GM12878 (cell line): Measurements from ENCODE around the gene PLAC8L1. TPM values are rescaled to one million over a fixed set of nuclear protein-coding genes. Genes with fewer than 3 reads are reported as not detected.

ENCODE experiments used
- ATAC-seq: fragments of 200-7000 bp; cut with Tn5 transposase; 3 replicates; pipeline ENCODE4 v1.9.1; 2020; ENCODE audit warnings: mild to moderate bottlenecking, moderate library complexity
- BruUV-seq: library from RNA; stranded (reverse); fragments of 400-500 nt; replicated peaks from 2 replicates; lab custom pipeline; 2021; lab: Mats Ljungman, UMichigan
- CTCF ChIA-PET: fragments of 300-600 bp; sonication (Branson Sonifier 250); formaldehyde crosslinking; extraction: SDS; loops from one replicate; lab custom pipeline; 2021; ENCODE audit warnings: inconsistent platforms; lab: Yijun Ruan, JAX
- POLR2A ChIA-PET: fragments of 350-600 bp; formaldehyde crosslinking; extraction: SDS; loops from one replicate; lab custom pipeline; 2021; ENCODE audit warnings: inconsistent platforms; lab: Charles Lee
- RAD21 ChIA-PET: fragments of 300-600 bp; sonication (Branson Sonifier 250); formaldehyde crosslinking; loops from one replicate; lab custom pipeline; 2023; ENCODE audit warnings: antibody characterized with exemption; ENCODE audit not compliant: unreplicated experiment; lab: Charles Lee
- SMC1A ChIA-PET: fragments of 300-600 bp; sonication (Branson Sonifier 250); formaldehyde crosslinking; loops from one replicate; lab custom pipeline; 2023; ENCODE audit not compliant: unreplicated experiment, uncharacterized antibody; lab: Charles Lee
- DNase-seq: peaks from one replicate; pipeline ENCODE4 v3.0.0-alpha.2; 2011; ENCODE audit warnings: low read depth, low spot score
- FAIRE-seq: peaks from 3 replicates; lab custom pipeline; 2011; peaks lifted over from hg19 to GRCh38; lab: Jason Lieb, UNC
- H2AFZ ChIP-seq: 2 replicates; pipeline ENCODE4 v1.6.0; 2011; ENCODE audit warnings: low read depth, low read length, control low read depth; ENCODE audit not compliant: control insufficient read depth
- H3K27ac ChIP-seq: 2 replicates; pipeline ENCODE4 v1.5.1; 2011; ENCODE audit warnings: control low read depth; ENCODE audit not compliant: control insufficient read depth, insufficient read depth
- H3K27me3 ChIP-seq, 2 experiments: replicated peaks in 1 of 2; 2 replicates each; pipeline versions ENCODE4 v1.6.0 to v1.6.1; 2011; ENCODE audit warnings: low read length in 1 of 2; ENCODE audit not compliant: control insufficient read depth in 2 of 2, insufficient read depth in 2 of 2
- H3K36me3 ChIP-seq, 2 experiments: 2 replicates each; pipeline ENCODE4 v1.5.1; 2011; ENCODE audit warnings: low read length in 1 of 2; ENCODE audit not compliant: control insufficient read depth in 2 of 2, insufficient read depth in 2 of 2
- H3K4me1 ChIP-seq: 2 replicates; pipeline ENCODE4 v1.6.1; 2011; ENCODE audit warnings: mild to moderate bottlenecking, low read length, moderate library complexity, mixed read lengths; ENCODE audit not compliant: control insufficient read depth, insufficient read depth
- H3K4me2 ChIP-seq: 2 replicates; pipeline ENCODE4 v1.6.0; 2011; ENCODE audit warnings: control low read depth; ENCODE audit not compliant: control insufficient read depth, insufficient read depth
- H3K4me3 ChIP-seq: fragments of 200-600 bp; sonication (generic); 2 replicates; pipeline ENCODE4 v1.5.1; 2016
- H3K79me2 ChIP-seq: 2 replicates; pipeline ENCODE4 v1.6.0; 2011; ENCODE audit warnings: low read length; ENCODE audit not compliant: control insufficient read depth, insufficient read depth
- H3K9ac ChIP-seq: 2 replicates; pipeline ENCODE4 v1.8.0; 2011; ENCODE audit warnings: low read length, control low read depth, mixed read lengths; ENCODE audit not compliant: control insufficient read depth, insufficient read depth
- H3K9me3 ChIP-seq: replicated peaks from 3 replicates; pipeline ENCODE4 v1.5.1; 2011; ENCODE audit warnings: mild to moderate bottlenecking, low read length; ENCODE audit not compliant: control insufficient read depth, insufficient read depth
- H4K20me1 ChIP-seq: 2 replicates; pipeline ENCODE4 v1.6.0; 2011; ENCODE audit not compliant: control insufficient read depth, insufficient read depth
- CBFB ChIP-seq: IDR thresholded peaks from 2 replicates; pipeline ENCODE4 v1.6.1; 2016; ENCODE audit warnings: antibody characterized with exemption, low read depth
- CHD2 ChIP-seq: IDR thresholded peaks from 2 replicates; pipeline ENCODE4 v1.6.1; 2011; ENCODE audit warnings: low read depth, low read length, improper control_type of control experiment, borderline replicate concordance
- CHD4 ChIP-seq: fragments of 200-600 bp; sonication (generic); IDR thresholded peaks from 2 replicates; pipeline ENCODE4 v1.6.1; 2016; ENCODE audit warnings: mild to moderate bottlenecking
- GATAD2B ChIP-seq: fragments of 450-650 bp; conservative IDR thresholded peaks from 2 replicates; pipeline ENCODE4 v1.6.1; 2017; ENCODE audit warnings: low read depth, mild to moderate bottlenecking, moderate library complexity
- IRF4 ChIP-seq: IDR thresholded peaks from 2 replicates; pipeline ENCODE4 v1.6.1; 2011; ENCODE audit warnings: low read depth, low read length
- JUNB ChIP-seq: IDR thresholded peaks from 2 replicates; pipeline ENCODE4 v1.6.1; 2016; ENCODE audit warnings: antibody characterized with exemption, mild to moderate bottlenecking
- NBN ChIP-seq: fragments of 450-650 bp; IDR thresholded peaks from 2 replicates; pipeline ENCODE4 v1.6.1; 2016
- NFYA ChIP-seq: IDR thresholded peaks from 2 replicates; pipeline ENCODE4 v1.6.1; 2011; ENCODE audit warnings: low read depth, mild to moderate bottlenecking, low read length, improper control_type of control experiment, borderline replicate concordance
- NFYB ChIP-seq: IDR thresholded peaks from 2 replicates; pipeline ENCODE4 v1.6.1; 2011; ENCODE audit warnings: low read depth, mild to moderate bottlenecking, low read length, improper control_type of control experiment, moderate library complexity; ENCODE audit not compliant: insufficient read depth
- PAX8 ChIP-seq: fragments of 450-650 bp; IDR thresholded peaks from 2 replicates; pipeline ENCODE4 v1.6.1; 2017; ENCODE audit warnings: mild to moderate bottlenecking, moderate library complexity
- RAD21 ChIP-seq: IDR thresholded peaks from 2 replicates; pipeline ENCODE4 v1.6.1; 2011; ENCODE audit warnings: mild to moderate bottlenecking, low read depth, low read length, moderate library complexity; ENCODE audit not compliant: insufficient read depth
- RAD51 ChIP-seq: fragments of 450-650 bp; IDR thresholded peaks from 2 replicates; pipeline ENCODE4 v1.6.1; 2016; ENCODE audit warnings: moderate library complexity, mild to moderate bottlenecking, inconsistent platforms
- RUNX3 ChIP-seq: IDR thresholded peaks from 2 replicates; pipeline ENCODE4 v1.6.1; 2012; ENCODE audit warnings: low read length, inconsistent platforms
- SP1 ChIP-seq: IDR thresholded peaks from one replicate; pipeline ENCODE4 v1.6.1; 2011; ENCODE audit warnings: low read depth, low read length
- SPI1 ChIP-seq: IDR thresholded peaks from 2 replicates; pipeline ENCODE4 v1.6.1; 2011; ENCODE audit warnings: low read depth, mild to moderate bottlenecking, low read length, moderate library complexity, borderline replicate concordance; ENCODE audit not compliant: insufficient read depth
- ZBED1 ChIP-seq: IDR thresholded peaks from 2 replicates; pipeline ENCODE4 v1.6.1; 2016; ENCODE audit warnings: borderline replicate concordance
- WGBS: methylation state at CpG from one replicate; pipeline ENCODE4 v1.1.6; 2016; ENCODE audit warnings: low lambda C conversion rate; ENCODE audit not compliant: insufficient replicate concordance, insufficient coverage; ENCODE audit errors: missing lambda C conversion rate; 5-methylcytosine and 5-hydroxymethylcytosine counted together
- in situ Hi-C: fragments of 300-500 bp; cut with MboI; formaldehyde crosslinking; loops from 9 replicates; pipeline ENCODE4 v1.14.3; 2018; ENCODE audit warnings: mixed read lengths
- intact Hi-C: fragments of 100-400 bp; cut with micrococcal nuclease; formaldehyde crosslinking; loops from one replicate; pipeline ENCODE4 v1.14.2; 2022; ENCODE audit not compliant: unreplicated experiment
- polyA plus RNA-seq, 11 experiments: library from polyadenylated mRNA; depleted of rRNA in 4 of 11; unstranded in 6 of 11; stranded (reverse) in 5 of 11; fragments of >200 nt; fragmentation: Nextera tagmentation in 4 of 11; fragmentation: Illumina TruSeq in 1 of 11; extraction: Ambion mirVana in 4 of 11; extraction: Trizol in 1 of 11; gene quantifications; 1 replicate in 1 of 11; 2 replicates in 10 of 11; pipeline versions ENCODE4 v1.2.1 to v1.2.3, GENCODE V29; 2011 to 2016; ENCODE audit warnings: inconsistent platforms in 2 of 11, missing spikeins in 2 of 11, low read depth in 1 of 11
- total RNA-seq, 4 experiments: library from RNA; depleted of rRNA in 3 of 4; stranded (reverse); fragments of >200 nt in 3 of 4; fragmentation: Illumina TruSeq in 1 of 4; extraction: Trizol in 1 of 4; gene quantifications; 2 replicates each; pipeline versions ENCODE4 v1.2.1 to v1.2.3, GENCODE V29; 2013 to 2021
- TF ChIP-seq, protein P1 (sequence below), 3 experiments: IDR thresholded peaks in 2 of 3; conservative IDR thresholded peaks in 1 of 3; 2 replicates each; pipeline ENCODE4 v1.5.1; 2011; ENCODE audit warnings: low read depth in 3 of 3, low read length in 3 of 3, mild to moderate bottlenecking in 3 of 3, control low read depth in 2 of 3, moderate library complexity in 2 of 3, inconsistent platforms in 1 of 3, mixed read lengths in 1 of 3; ENCODE audit not compliant: control insufficient read depth in 2 of 3, insufficient read depth in 1 of 3; ENCODE audit errors: extremely low read depth in 1 of 3

PLAC8L1 gene
- total and polyA plus RNA-seq, 10 of the 15 experiments (the other 5 are each of a cell fraction or from before 2014, with no cell fraction given), result 0.17 to 0.39 (median 0.24) TPM; not detected in 4

DNA sequence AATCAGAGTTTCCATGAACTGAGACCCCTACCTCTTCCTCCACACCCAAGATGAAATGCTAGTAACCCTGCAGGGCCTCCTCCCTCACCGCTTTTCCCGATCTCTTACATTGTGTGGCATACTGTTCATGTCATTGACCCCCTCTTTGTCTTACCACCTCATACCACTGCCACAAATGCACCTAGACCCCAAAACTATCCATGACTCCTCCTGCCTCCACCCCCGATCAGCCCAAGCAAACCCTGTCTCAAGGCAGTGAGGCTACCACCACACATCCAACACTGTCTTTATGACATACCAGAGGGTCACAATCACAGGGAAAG lies 55.7 kb downstream of the PLAC8L1 start:
- intact Hi-C loops, result loop anchor here (5.0 to 10.0 kb wide), 3 partner anchors 352 to 1845 kb away; no protein-coding TSS in a partner anchor
- RAD21 ChIA-PET, result no interaction called here
- no peaks in the 10 kb centered on the region for H4K20me1 ChIP-seq
- 25% methylated on average over 3 of the region's 3 CpGs for WGBS
- POLR2A ChIA-PET, result no interaction called here
- H3K9ac ChIP-seq, result no peak overlapping the region
- ATAC-seq (no peak; the same call in 2 of the 3 replicates), DNase-seq (no peak), FAIRE-seq (no peak)
- no peaks in the 10 kb centered on the region for H3K79me2 ChIP-seq
- H3K36me3 ChIP-seq, result no peaks in the 10 kb centered on the region
- CTCF ChIA-PET, result no interaction called here
- SMC1A ChIA-PET, result interaction anchor here (1.6 kb wide), 1 partner anchor 22 kb away, joined by 3 read pairs; no protein-coding TSS in a partner anchor
- in situ Hi-C loops, result no loop called here
- no peak overlapping the region for H3K4me3 ChIP-seq
- BruUV-seq, result no TSS peak
- TF ChIP-seq PAX8 (no peak), SPI1 (no peak), NFYB (no peak), CHD4 (no peak)
- H3K9me3 ChIP-seq, result no peaks in the 10 kb centered on the region
- H2AFZ ChIP-seq, result no peak overlapping the region
- no peaks in the 10 kb centered on the region; a peak in 3 of 4 replicates for H3K27me3 ChIP-seq
- H3K4me2 ChIP-seq, result no peak overlapping the region
- no peaks in the 10 kb centered on the region for H3K4me1 ChIP-seq
- no peak overlapping the region for H3K27ac ChIP-seq

DNA sequence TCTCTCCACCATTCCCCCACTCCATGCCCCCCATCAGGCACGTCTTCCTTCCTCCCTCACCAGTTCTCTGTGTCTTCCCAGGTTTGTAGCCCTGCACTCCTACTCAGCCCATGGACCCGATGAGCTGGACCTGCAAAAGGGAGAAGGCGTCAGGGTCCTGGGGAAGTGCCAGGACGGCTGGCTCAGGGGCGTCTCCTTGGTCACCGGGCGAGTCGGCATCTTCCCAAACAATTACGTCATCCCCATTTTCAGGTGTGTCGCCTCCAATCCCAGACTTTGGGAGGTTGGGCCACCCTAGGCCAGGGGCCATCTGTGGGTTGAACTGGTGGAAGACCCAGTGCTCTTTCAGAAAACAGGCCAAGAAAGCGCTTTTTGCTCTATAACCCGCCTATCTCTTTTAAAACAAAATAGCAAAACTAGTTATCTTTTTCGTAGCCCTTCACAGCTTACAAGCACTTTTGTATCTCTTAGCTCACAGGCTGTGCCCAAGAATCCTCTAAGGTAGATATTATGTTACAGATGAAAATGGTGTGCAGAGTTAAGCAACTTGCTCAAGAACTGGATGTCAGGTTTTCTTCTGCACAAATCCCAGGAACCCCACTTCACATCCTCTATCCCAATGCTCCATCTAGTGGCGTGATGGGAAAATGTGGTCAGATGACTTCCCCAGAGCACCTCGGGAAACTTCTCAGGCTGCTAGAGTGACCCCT lies 56.2 kb downstream of the PLAC8L1 start:
- H3K79me2 ChIP-seq, result no peaks in the 10 kb centered on the region
- BruUV-seq, result no TSS peak
- TF ChIP-seq NFYA (no peak), CBFB (no peak), NBN (no peak), GATAD2B (no peak), RAD51 (no peak), ZBED1 (no peak), JUNB (no peak), RAD21 (peak; percentile 68), SP1 (no peak), CHD2 (no peak), RUNX3 (peak; percentile 58), IRF4 (no peak)
- TF ChIP-seq, protein P1, sequence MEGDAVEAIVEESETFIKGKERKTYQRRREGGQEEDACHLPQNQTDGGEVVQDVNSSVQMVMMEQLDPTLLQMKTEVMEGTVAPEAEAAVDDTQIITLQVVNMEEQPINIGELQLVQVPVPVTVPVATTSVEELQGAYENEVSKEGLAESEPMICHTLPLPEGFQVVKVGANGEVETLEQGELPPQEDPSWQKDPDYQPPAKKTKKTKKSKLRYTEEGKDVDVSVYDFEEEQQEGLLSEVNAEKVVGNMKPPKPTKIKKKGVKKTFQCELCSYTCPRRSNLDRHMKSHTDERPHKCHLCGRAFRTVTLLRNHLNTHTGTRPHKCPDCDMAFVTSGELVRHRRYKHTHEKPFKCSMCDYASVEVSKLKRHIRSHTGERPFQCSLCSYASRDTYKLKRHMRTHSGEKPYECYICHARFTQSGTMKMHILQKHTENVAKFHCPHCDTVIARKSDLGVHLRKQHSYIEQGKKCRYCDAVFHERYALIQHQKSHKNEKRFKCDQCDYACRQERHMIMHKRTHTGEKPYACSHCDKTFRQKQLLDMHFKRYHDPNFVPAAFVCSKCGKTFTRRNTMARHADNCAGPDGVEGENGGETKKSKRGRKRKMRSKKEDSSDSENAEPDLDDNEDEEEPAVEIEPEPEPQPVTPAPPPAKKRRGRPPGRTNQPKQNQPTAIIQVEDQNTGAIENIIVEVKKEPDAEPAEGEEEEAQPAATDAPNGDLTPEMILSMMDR (IDR thresholded peaks at IDR 0.05 in 2 of 3, conservative IDR thresholded peaks at IDR 0.05 in 1 of 3; ENCODE audit: control insufficient read depth in 2 of 3, extremely low read depth in 1 of 3, insufficient read depth in 1 of 3, low read depth in 3 of 3, low read length in 3 of 3), result peak; percentile 34 to 52 (median 40); a peak in 4 of 6 replicates
- in situ Hi-C loops, result no loop called here
- no peaks in the 10 kb centered on the region for H4K20me1 ChIP-seq
- H2AFZ ChIP-seq, result no peak overlapping the region
- 58% methylated on average over 15 of the region's 15 CpGs for WGBS
- POLR2A ChIA-PET, result no interaction called here
- no peaks in the 10 kb centered on the region for H3K36me3 ChIP-seq
- no peak overlapping the region for H3K4me2 ChIP-seq
- H3K27me3 ChIP-seq, result no peaks in the 10 kb centered on the region; a peak in 3 of 4 replicates
- no peak for FAIRE-seq
- SMC1A ChIA-PET, result interaction anchor here (1.6 kb wide), 1 partner anchor 22 kb away, joined by 3 read pairs; no protein-coding TSS in a partner anchor
- CTCF ChIA-PET, result no interaction called here
- RAD21 ChIA-PET, result no interaction called here
- peak; percentile 59 for ATAC-seq
- no peak overlapping the region for H3K27ac ChIP-seq
- H3K4me1 ChIP-seq, result no peaks in the 10 kb centered on the region
- no peaks in the 10 kb centered on the region for H3K9me3 ChIP-seq
- H3K9ac ChIP-seq, result no peak overlapping the region
- DNase-seq, result no peak
- intact Hi-C loops, result loop anchor here (5.0 kb wide), 2 partner anchors 352 to 367 kb away; no protein-coding TSS in a partner anchor
- H3K4me3 ChIP-seq, result no peak overlapping the region
